Keratinocyte (primary cell): Measurements from ENCODE around the gene CEP85L.

ENCODE experiments used
- EZH2 ChIP-seq: IDR thresholded peaks from one replicate; pipeline ENCODE4 v1.6.1; 2012; ENCODE audit warnings: inconsistent platforms, mild to moderate bottlenecking, low read length, moderate library complexity
- TF ChIP-seq, protein P1 (sequence below), 3 experiments: IDR thresholded peaks in 1 of 3; conservative IDR thresholded peaks in 1 of 3; optimal IDR thresholded peaks in 1 of 3; 2 replicates in 2 of 3; 3 replicates in 1 of 3; pipeline versions ENCODE3 to v1.5.1; 2011; ENCODE audit warnings: low read length in 3 of 3, mild to moderate bottlenecking in 3 of 3, moderate library complexity in 2 of 3, control low read depth in 1 of 3, inconsistent platforms in 1 of 3; ENCODE audit not compliant: insufficient read depth in 2 of 3; ENCODE audit errors: extremely low read depth in 1 of 3

DNA sequence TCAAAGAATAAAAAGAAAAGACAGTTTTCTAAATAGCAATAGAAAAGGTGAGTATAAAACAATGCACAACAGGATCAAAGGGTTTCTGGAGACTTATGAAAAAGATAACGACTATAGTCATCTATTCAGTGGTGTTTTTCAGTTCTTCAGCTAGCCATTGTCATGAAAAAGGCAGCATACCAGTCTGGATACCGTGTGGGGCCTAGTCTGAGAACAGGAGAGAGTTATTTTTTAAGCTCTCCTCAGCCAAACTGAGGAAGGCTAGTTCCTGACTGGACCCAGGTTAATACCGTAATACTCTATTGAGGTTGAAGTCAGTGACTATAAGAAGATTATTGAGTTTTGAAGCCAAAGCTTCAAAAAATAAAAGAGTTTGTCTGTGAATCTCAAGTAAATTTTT, 53.8 kb downstream of the CEP85L start:
- TF ChIP-seq, protein P1, sequence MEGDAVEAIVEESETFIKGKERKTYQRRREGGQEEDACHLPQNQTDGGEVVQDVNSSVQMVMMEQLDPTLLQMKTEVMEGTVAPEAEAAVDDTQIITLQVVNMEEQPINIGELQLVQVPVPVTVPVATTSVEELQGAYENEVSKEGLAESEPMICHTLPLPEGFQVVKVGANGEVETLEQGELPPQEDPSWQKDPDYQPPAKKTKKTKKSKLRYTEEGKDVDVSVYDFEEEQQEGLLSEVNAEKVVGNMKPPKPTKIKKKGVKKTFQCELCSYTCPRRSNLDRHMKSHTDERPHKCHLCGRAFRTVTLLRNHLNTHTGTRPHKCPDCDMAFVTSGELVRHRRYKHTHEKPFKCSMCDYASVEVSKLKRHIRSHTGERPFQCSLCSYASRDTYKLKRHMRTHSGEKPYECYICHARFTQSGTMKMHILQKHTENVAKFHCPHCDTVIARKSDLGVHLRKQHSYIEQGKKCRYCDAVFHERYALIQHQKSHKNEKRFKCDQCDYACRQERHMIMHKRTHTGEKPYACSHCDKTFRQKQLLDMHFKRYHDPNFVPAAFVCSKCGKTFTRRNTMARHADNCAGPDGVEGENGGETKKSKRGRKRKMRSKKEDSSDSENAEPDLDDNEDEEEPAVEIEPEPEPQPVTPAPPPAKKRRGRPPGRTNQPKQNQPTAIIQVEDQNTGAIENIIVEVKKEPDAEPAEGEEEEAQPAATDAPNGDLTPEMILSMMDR (optimal IDR thresholded peaks at IDR 0.05 in 1 of 3, IDR thresholded peaks at IDR 0.05 in 1 of 3, conservative IDR thresholded peaks at IDR 0.05 in 1 of 3; ENCODE audit: extremely low read depth in 1 of 3, insufficient read depth in 2 of 3, low read length in 3 of 3): no peak
- no peak for TF ChIP-seq EZH2
